ENCODE measurements around the gene ADGRB2.

Gene ADGRB2

DNA sequence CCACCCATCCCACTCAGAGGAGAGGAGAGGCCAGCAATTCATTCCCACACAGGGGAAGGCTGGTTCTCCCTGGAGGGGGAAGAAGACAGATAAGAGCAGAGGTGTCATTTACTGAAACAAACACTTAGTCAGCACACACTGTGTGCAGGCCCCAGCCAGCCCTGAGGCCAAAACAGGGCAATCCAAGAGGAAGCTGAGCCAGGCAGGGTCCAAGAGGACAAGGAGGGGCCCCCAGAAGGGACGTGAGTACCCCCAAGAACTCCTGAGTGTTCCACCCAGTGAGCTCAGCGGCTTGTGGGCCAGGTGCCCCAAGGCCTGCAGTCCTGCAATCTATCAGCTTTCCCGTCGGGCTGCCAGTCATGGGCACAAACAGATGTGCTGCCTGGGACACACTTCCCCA, 15.8 kb downstream of the ADGRB2 start:
- no peak for DNase-seq

DNA sequence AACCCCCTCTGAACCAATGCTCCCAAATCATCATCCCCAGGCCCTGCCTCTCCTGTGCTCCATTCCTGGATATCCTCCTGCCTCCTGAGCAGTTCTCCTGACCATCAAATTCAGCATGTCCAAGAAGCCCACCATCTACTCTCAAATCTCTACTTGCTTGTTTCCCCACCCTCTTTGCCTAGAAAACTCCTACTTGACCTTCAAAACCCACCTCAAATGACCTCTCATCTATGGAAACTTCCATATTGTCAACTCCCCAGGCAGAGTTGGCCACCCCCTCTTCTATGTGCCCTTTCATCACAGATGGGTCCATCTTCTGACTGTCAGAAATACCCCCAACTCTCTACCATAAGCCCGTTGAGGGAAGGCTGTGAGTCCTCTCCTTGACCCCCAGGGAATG, 16.8 kb downstream of the ADGRB2 start:
- DNase-seq = no peak

- no peak for DNase-seq
Observed at GRCh38 chr1:31746687-31747086, 17.5 kb downstream of the ADGRB2 start.

- DNase-seq = no peak
Observed at GRCh38 chr1:31745946-31746670, 18.0 kb downstream of the ADGRB2 start.

DNA sequence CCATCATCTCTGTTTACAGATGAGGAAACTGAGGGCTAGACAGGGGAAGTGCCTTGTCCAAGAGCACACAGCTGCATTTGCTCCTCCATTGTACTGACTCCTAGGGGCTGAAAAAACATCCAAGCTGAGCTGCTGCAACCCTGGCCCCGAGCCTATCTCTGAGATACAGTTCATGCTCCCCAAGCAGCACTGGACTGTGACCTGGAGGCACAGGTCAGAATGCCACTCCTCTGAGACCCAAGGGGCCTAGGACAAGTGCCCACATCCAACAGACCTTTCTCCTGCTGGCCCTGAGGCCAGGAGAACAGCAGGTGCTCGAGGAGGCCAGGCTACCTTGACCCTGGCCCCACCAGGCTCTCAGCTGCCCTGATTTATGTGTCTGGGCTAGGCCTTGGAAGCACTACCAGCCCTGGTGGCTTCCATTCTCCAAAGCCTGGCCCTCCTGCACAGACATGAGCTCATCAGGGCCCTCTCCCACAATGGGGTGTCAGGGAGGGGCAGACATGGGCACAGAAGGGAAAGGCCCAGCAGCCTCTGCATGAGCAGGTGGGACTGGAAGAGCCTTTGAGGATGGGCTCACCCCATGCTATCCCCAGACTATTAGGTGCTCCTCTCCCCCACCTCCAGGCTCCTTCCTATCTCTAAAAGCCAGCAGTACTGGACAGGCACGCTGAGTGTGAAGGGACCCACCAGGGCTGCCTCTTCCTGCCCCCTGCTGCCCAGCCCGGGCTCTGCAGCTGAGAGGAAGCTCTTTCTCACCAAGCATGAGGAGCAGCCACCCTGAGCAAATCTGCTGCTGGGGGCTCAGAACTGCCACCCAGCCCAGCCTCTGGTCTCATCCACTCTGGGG, 18.8 kb downstream of the ADGRB2 start:
- peak; percentile 42 for DNase-seq

DNA sequence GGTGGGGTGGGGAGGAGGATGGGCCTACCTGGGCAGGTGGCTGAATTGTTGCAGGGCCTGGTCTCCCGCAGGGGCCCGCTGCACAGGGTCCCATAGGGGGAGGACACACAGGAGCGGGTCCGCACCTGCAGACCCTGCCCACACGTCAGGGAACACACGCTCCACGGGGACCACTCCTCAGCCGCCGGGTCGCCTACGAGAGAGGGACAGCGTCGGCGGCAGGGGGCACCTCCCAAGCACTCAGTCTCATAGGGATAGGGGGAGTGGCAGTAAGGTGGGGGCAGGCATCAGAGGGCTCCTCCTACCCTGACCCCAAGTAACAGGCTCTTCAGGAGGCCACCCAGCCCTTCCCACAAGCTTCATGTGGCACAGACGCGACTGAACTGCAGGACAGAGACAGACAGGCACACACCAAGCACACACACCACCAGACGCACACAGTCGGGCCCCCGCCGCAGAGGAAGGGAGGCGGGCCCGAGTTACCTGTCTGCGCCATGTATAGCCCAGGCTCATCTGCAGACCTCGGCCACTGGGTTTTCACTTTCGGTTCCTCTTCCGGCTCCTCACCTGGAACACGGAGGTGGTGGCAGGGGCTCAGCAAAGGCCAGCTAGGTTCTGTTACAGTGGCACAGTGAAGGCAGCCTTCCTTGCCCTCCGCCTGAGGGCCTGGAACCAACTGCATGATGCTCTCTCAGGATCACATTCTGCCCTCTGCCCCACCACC, 19.8 kb downstream of the ADGRB2 start:
- DNase-seq = no peak

GRCh38 chr1:31742462-31743212, 21.5 kb downstream of the ADGRB2 start:
- no peak for DNase-seq

DNA sequence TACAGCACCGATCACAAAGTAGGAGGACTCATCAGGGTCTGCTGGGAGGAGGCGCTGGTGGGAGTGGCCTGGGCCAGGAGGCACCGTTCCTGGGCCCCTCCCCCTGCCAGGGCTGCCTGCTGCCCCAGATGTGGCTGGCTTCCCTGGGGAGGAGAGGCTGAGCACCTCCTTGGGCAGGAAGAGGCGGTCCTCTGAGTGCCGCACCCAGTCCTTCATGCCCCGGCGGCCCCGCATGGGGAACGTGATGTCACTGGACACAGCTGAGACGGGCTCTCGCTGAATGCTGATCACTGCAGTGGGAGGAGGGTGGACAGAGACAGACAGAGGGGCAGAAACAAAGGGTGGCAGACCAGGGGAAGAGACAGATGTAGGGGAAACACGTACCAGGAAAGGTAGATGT, 24.8 kb downstream of the ADGRB2 start:
- no peak for DNase-seq

GRCh38 chr1:31736675-31737074, 27.5 kb downstream of the ADGRB2 start:
- peak; percentile 76 for DNase-seq

GRCh38 chr1:31735571-31735970, 28.6 kb downstream of the ADGRB2 start:
- no peak for DNase-seq

GRCh38 chr1:31734582-31735107, 29.5 kb downstream of the ADGRB2 start:
- no peak for DNase-seq

DNA sequence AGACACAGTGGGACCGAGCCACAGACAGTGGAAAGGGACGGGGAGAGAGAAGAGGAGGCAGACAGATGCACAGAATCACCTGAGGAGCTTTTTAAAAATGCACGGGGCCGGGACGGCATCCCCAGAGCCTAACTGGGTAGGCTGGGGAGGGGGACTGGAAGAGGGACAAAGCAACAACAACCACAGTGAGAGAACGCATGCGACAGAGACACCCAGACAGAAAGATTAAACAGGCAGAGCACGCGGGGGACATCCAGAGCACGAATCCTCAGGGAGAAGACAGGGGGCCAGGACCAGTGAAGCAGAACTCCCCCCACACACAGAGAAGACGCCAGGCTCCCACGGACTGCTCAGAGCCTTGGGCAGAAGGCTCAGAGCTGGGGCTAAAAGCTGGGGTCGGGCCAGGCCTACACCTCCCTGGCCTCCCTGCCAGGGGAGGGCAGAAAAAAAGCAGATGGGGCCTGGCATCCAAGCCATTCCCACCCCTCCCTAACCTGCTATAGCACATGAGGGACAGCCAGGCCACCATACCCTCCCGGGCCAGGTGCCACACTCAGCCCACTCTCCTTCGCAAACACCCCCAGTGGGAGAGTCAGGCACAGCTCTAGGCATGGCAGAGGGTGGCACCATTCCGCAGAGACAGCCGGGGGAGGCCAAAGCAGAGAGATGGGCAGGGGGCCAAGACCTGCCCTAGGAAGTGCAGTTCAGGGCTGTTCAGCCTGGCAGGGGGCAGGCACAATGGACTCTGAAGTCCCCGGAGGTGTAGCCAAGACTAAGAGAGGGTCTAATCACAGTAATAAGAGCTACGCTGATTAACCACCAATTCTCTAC, 30.5 kb downstream of the ADGRB2 start:
- no peak for DNase-seq

GRCh38 chr1:31732751-31733289, 31.3 kb downstream of the ADGRB2 start:
- no peak for DNase-seq

- no peak for DNase-seq
Observed at GRCh38 chr1:31732343-31732742, 31.8 kb downstream of the ADGRB2 start.

DNA sequence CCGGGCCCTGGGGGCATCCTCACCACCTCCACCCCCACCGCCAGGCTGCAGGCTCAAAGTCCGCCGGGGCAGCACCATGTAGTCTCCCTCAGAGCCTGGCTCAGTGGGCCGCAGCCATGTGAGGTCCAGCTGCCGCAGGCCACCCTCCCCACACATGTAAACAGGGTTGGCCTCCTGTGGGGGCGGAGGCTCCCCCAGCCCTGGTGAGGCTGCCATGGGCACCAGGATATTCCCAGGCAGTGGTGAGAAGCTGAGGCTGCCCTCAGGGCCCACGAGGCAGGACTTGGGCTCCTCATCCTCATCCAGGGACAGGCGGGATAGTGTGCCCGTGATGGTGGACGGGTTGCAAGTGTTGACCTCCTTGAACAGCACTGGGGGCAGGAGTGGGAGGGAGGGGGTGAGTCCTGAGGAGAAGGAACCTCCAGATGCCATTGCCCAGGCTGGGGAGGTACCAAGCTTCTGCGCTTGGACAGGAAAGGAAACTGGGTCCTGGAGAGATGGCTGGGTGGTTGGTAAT, 33.0 kb downstream of the ADGRB2 start:
- no peak for DNase-seq

GRCh38 chr1:31730336-31731048, 33.6 kb downstream of the ADGRB2 start:
- DNase-seq = no peak

DNA sequence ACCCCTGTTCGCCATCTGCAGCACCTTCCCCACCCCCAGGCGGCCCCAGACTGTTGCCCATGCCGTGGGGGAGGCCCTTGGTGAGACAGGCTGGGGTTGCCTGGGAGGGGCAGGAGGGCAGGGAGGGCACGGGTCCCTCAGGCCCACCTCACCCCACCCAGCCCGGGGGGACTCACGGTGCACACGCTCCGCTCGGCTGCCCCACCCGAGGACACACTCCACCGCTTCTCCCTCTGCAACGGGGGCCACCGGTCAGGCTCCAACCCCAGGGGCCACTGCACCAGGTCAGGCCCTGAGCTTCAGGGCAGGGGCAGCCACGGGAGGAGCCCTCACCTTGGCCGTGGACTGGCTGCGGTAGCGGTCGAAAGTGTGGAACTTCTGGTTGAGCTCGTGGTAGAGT, 36.3 kb downstream of the ADGRB2 start:
- no peak for DNase-seq

GRCh38 chr1:31727195-31727594, 36.9 kb downstream of the ADGRB2 start:
- DNase-seq = no peak

DNA sequence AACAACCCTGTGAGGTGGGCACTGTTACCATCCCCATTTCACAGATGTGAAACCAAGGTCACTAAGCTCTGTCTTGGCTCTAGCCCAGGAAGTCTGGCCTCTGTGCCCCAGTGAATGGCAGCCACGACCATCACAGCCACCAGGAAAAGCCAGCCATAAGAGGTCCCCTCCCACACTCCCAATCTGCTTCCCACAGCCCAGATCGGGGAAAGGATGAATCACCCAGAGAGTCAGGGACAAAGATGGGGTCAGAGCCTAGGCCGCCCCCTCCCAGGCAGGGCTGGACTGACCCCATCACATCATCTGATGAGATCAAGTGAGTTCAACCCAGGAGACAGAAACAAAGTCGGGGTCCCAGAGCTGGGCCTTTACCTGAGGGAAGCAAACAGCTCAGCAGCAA, 37.4 kb downstream of the ADGRB2 start:
- DNase-seq = no peak

DNA sequence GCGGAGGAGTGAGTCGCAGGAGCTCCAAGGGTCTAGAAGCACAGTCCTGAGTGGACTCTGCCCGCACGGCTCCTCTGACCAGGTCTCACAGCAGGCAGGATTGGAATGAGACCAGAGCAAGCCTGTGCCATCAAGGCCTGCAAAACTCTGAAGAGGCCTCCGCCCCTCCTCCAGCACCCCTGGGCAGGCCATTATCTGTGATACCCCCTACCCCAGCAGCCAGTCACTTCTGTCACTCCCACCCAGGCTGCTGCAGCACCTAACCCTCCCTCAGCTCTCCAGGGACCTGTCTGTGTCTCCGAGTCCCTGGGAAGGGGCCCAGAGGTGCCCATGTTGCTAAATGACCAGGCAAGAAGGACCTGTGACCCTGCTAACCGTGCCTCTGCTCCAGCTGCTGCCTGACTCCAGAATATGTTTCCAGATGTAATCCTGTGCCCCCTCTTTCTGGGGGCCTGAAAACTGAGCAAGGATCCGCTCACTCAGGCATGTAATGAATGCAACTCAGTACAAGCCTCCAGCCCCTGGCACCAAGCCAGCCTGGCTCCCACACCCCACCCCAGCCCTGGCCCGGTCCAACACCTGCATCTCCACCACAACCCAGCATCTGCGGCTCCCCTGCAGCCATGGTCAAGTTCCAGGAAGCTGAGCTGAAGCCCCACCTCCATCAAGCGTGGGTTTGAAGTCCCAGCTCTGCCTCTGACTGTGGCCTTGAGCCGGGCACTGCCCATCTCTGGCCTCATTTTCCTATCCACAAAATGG, 38.2 kb downstream of the ADGRB2 start:
- no peak for DNase-seq
